Measurements from ENCODE around the gene RAB35. TPM values are rescaled to one million over a fixed set of nuclear protein-coding genes. Genes with fewer than 3 reads are reported as not detected.

RAB35 gene
- polyA plus RNA-seq, 2 of the 4 experiments (the other 2 are of a cell fraction): 44.0 to 67.6 TPM

- no peak for TF ChIP-seq CTCF (IDR thresholded peaks at IDR 0.05)
Observed at GRCh38 chr12:120141336-120141735, 24.8 kb upstream of the RAB35 start (continued).

GRCh38 chr12:120140603-120141002 is 24.1 kb upstream of the RAB35 start:
- Histone ChIP-seq H3K4me1 (no peaks in the 10 kb centered on the region), H3K9me3 (no peaks in the 10 kb centered on the region), H3K4me3 (no peak overlapping the region), H3K27ac (no peak overlapping the region), H3K4me2 (no peak overlapping the region)
- no peak for FAIRE-seq
- WGBS (ENCODE audit: missing lambda C conversion rate): 87% methylated on average over 7 of the region's 9 CpGs
- no peak for TF ChIP-seq PBX3 (IDR thresholded peaks at IDR 0.05)
- no peak for ATAC-seq
- ChIA-PET CTCF (interaction anchor here (0.6 kb wide), 1 partner anchor 124 kb away, joined by 3 read pairs; no protein-coding TSS in a partner anchor), POLR2A (no interaction called here)
- no peak for DNase-seq (ENCODE audit: low read depth in 1 of 2, low spot score in 1 of 2)

- ChIA-PET CTCF (interaction anchor here (0.6 kb wide), 1 partner anchor 11 kb away, joined by 3 read pairs; no protein-coding TSS in a partner anchor), POLR2A (no interaction called here)
- DNase-seq (ENCODE audit: low read depth in 1 of 2, low spot score in 1 of 2) (no peak), FAIRE-seq (no peak), ATAC-seq (no peak)
- WGBS (ENCODE audit: missing lambda C conversion rate): 77% methylated on average over 5 of the region's 5 CpGs
- TF ChIP-seq TP53 (CRISPR knock-in tag; IDR thresholded peaks at IDR 0.05) (no peak), POLR2A (IDR thresholded peaks at IDR 0.05; ENCODE audit: low read length) (no peak), JUN (IDR thresholded peaks at IDR 0.05) (no peak), HOXA7 (CRISPR knock-in tag; IDR thresholded peaks at IDR 0.05) (no peak), PBX3 (IDR thresholded peaks at IDR 0.05) (no peak), JUNB (IDR thresholded peaks at IDR 0.05) (no peak), MAZ (IDR thresholded peaks at IDR 0.05; ENCODE audit: borderline replicate concordance, low read depth, low read length) (no peak), MYC (IDR thresholded peaks at IDR 0.05; ENCODE audit: borderline replicate concordance, low read length) (no peak), HOXB13 (CRISPR knock-in tag; IDR thresholded peaks at IDR 0.05; ENCODE audit: low read depth) (no peak), SREBF2 (IDR thresholded peaks at IDR 0.05) (no peak), CHD4 (IDR thresholded peaks at IDR 0.05; ENCODE audit: borderline replicate concordance) (no peak), ZSCAN20 (CRISPR knock-in tag; IDR thresholded peaks at IDR 0.05) (no peak), RARB (CRISPR knock-in tag; IDR thresholded peaks at IDR 0.05) (no peak), SMC3 (IDR thresholded peaks at IDR 0.05) (no peak), ELK1 (IDR thresholded peaks at IDR 0.05; ENCODE audit: low read depth, low read length) (no peak), NFE2L2 (conservative IDR thresholded peaks at IDR 0.05; ENCODE audit: low read length) (no peak)
- Histone ChIP-seq H3K4me3 (no peak overlapping the region), H3K27ac (no peak overlapping the region), H3K9me3 (no peaks in the 10 kb centered on the region), H3K4me2 (no peak overlapping the region), H3K4me1 (no peaks in the 10 kb centered on the region)
Observed at GRCh38 chr12:120139958-120140357, 23.4 kb upstream of the RAB35 start.

- FAIRE-seq (no peak), ATAC-seq (no peak), DNase-seq (ENCODE audit: low read depth in 1 of 2, low spot score in 1 of 2) (no peak)
- Histone ChIP-seq H3K4me2 (no peak overlapping the region), H3K27ac (no peak overlapping the region), H3K9me3 (no peaks in the 10 kb centered on the region), H3K4me1 (no peaks in the 10 kb centered on the region), H3K4me3 (no peak overlapping the region)
- ChIA-PET POLR2A (interaction anchor here (1.0 kb wide), 1 partner anchor 21 kb away, joined by 3 read pairs; no protein-coding TSS in a partner anchor), CTCF (interaction anchor here (0.9 kb wide), 1 partner anchor 22 kb away, joined by 3 read pairs; no protein-coding TSS in a partner anchor)
- WGBS (ENCODE audit: missing lambda C conversion rate): 96% methylated on average over 9 of the region's 9 CpGs
- no peak for TF ChIP-seq CTCF (IDR thresholded peaks at IDR 0.05)
- no peak for TF ChIP-seq SREBF2 (IDR thresholded peaks at IDR 0.05)
- TF ChIP-seq ELK1 (IDR thresholded peaks at IDR 0.05; ENCODE audit: low read depth, low read length): no peak
- no peak for TF ChIP-seq KDM1A (IDR thresholded peaks at IDR 0.05; ENCODE audit: low read depth)
- TF ChIP-seq RFX5 (IDR thresholded peaks at IDR 0.05): no peak
Observed at GRCh38 chr12:120138366-120138765, 21.8 kb upstream of the RAB35 start.

All from A549 (cell line).